Mesendoderm (in vitro differentiated cells): ENCODE data around the gene C8A.

ENCODE experiments used
- DNase-seq: peaks from one replicate; pipeline ENCODE4 v3.0.0; 2013
- H2AK5ac ChIP-seq: 2 replicates; pipeline ENCODE4 v1.6.1; 2013; ENCODE audit warnings: low read length, inconsistent platforms
- H2BK120ac ChIP-seq: 2 replicates; pipeline ENCODE4 v1.6.1; 2013; ENCODE audit warnings: low read depth, mild to moderate bottlenecking, low read length, moderate library complexity, mixed read lengths
- H2BK15ac ChIP-seq: replicated peaks from 2 replicates; pipeline ENCODE4 v1.6.1; 2013; ENCODE audit warnings: low read depth, mild to moderate bottlenecking, moderate library complexity
- H2BK5ac ChIP-seq: 2 replicates; pipeline ENCODE4 v1.6.1; 2013; ENCODE audit warnings: low read length, inconsistent platforms
- H3K18ac ChIP-seq: 2 replicates; pipeline ENCODE4 v1.6.1; 2013; ENCODE audit warnings: mild to moderate bottlenecking, low read length, mixed read lengths
- H3K23ac ChIP-seq: one replicate; pipeline ENCODE4 v1.6.1; 2013; ENCODE audit warnings: low read length
- H3K27ac ChIP-seq: 2 replicates; pipeline ENCODE4 v1.5.1; 2013; ENCODE audit warnings: low read depth, mild to moderate bottlenecking, inconsistent platforms, low read length, moderate library complexity
- H3K27me3 ChIP-seq: 2 replicates; pipeline ENCODE4 v1.6.1; 2013; ENCODE audit warnings: low read length, control low read depth, mild to moderate bottlenecking, inconsistent platforms; ENCODE audit not compliant: insufficient read depth, poor library complexity
- H3K36me3 ChIP-seq: 2 replicates; pipeline ENCODE4 v1.6.1; 2013; ENCODE audit warnings: low read length, inconsistent platforms; ENCODE audit not compliant: control insufficient read depth, insufficient read depth
- H3K4ac ChIP-seq: one replicate; pipeline ENCODE4 v1.6.1; 2013; ENCODE audit warnings: low read depth, mild to moderate bottlenecking, low read length, moderate library complexity
- H3K4me1 ChIP-seq: 2 replicates; pipeline ENCODE4 v1.6.1; 2013; ENCODE audit warnings: low read depth, low read length, inconsistent platforms; ENCODE audit not compliant: control insufficient read depth
- H3K4me2 ChIP-seq: 2 replicates; pipeline ENCODE4 v1.6.1; 2013; ENCODE audit warnings: low read length
- H3K4me3 ChIP-seq: 2 replicates; pipeline ENCODE4 v1.5.1; 2013; ENCODE audit warnings: mild to moderate bottlenecking, low read length
- H3K56ac ChIP-seq: one replicate; pipeline ENCODE4 v1.6.1; 2013; ENCODE audit warnings: low read length
- H3K79me1 ChIP-seq: 2 replicates; pipeline ENCODE4 v1.6.1; 2013; ENCODE audit warnings: low read length, inconsistent platforms
- H3K79me2 ChIP-seq: 2 replicates; pipeline ENCODE4 v1.6.1; 2013; ENCODE audit warnings: mild to moderate bottlenecking, low read length; ENCODE audit not compliant: control insufficient read depth, insufficient read depth
- H3K9ac ChIP-seq: 2 replicates; pipeline ENCODE4 v1.6.1; 2013; ENCODE audit warnings: low read length, inconsistent platforms
- H4K5ac ChIP-seq: one replicate; pipeline ENCODE4 v1.6.1; 2013; ENCODE audit warnings: low read length
- H4K8ac ChIP-seq: one replicate; pipeline ENCODE4 v1.6.1; 2013; ENCODE audit warnings: low read depth, mild to moderate bottlenecking, control low read depth, low read length, moderate library complexity
- WGBS: extraction: QIAGEN DNeasy Blood & Tissue Kit; methylation state at CpG from one replicate; pipeline ENCODE4 v1.1.7; 2013; ENCODE audit warnings: low lambda C conversion rate, missing lambda C conversion rate; ENCODE audit not compliant: insufficient coverage; ENCODE audit errors: extremely low coverage; 5-methylcytosine and 5-hydroxymethylcytosine counted together

Gene C8A

DNA sequence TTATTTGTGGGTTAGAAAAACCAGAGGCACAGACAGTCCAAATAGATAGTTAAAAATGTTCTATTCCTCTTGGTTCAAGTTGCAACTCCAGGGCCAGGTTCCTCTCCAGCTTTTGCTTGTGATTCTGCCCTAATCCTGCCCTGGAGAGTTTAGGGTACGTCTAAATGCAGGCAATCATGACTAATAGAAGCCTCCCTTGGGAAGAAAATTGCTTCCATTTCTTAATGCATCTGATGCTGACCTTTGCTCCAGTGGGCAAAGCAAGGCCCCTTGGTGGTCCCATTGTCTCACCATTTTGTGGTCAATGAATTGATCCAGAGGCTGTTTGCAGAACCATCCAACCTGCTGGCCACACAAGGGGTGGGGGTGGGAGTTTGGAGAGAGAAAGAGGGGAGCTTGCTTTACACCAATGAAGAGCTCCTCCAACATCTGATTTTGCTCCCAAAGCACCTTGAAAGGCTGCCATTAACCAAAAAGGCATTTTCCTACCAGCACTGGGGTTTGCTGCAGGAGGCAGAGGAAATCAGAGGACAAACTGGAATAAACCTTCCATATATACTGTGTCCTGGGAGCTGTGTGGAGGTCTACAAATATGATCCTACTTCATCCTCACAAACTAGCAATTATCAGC lies 79.9 kb downstream of the C8A start:
- Histone ChIP-seq H3K79me2 (no peaks in the 10 kb centered on the region), H3K4me3 (no peak overlapping the region), H3K27ac (no peak overlapping the region), H2BK5ac (no peak overlapping the region), H3K4me2 (no peak overlapping the region), H2AK5ac (no peak overlapping the region), H3K23ac (no peak overlapping the region), H3K79me1 (no peaks in the 10 kb centered on the region), H2BK120ac (no peak overlapping the region), H3K36me3 (no peaks in the 10 kb centered on the region), H3K4me1 (no peaks in the 10 kb centered on the region), H2BK15ac (no peak overlapping the region), H3K56ac (no peak overlapping the region), H3K18ac (no peak overlapping the region), H3K27me3 (no peaks in the 10 kb centered on the region), H4K8ac (no peak overlapping the region), H4K5ac (no peak overlapping the region), H3K9ac (no peak overlapping the region), H3K4ac (no peak overlapping the region)
- no CpG with 5 or more reads among the region's 1 CpG for WGBS
- DNase-seq: no peak

- no peak overlapping the region for H3K4me3 ChIP-seq
Observed at GRCh38 chr1:56938646-56939045, 84.0 kb downstream of the C8A start.

GRCh38 chr1:56939209-56939608 lies 84.6 kb downstream of the C8A start:
- no CpG with 5 or more reads among the region's 2 CpGs for WGBS
- Histone ChIP-seq H2BK120ac (no peak overlapping the region), H3K27me3 (no peaks in the 10 kb centered on the region), H3K4ac (no peak overlapping the region), H4K8ac (no peak overlapping the region), H3K9ac (no peak overlapping the region), H4K5ac (no peak overlapping the region), H3K27ac (no peak overlapping the region), H3K4me1 (no peaks in the 10 kb centered on the region), H3K4me2 (no peak overlapping the region), H3K79me2 (no peaks in the 10 kb centered on the region), H3K18ac (no peak overlapping the region), H3K56ac (no peak overlapping the region), H2AK5ac (no peak overlapping the region), H2BK15ac (no peak overlapping the region), H2BK5ac (no peak overlapping the region), H3K23ac (no peak overlapping the region), H3K4me3 (no peak overlapping the region), H3K36me3 (no peaks in the 10 kb centered on the region), H3K79me1 (no peaks in the 10 kb centered on the region)
- DNase-seq: no peak

More at GRCh38 chr1:56938646-56939045, 84.0 kb downstream of the C8A start:
- no CpG with 5 or more reads among the region's 2 CpGs for WGBS
- no peak overlapping the region for H2BK15ac ChIP-seq
- no peak overlapping the region for H3K9ac ChIP-seq
- no peak overlapping the region for H3K4ac ChIP-seq
- no peaks in the 10 kb centered on the region for H3K36me3 ChIP-seq
- H4K8ac ChIP-seq: no peak overlapping the region
- no peak overlapping the region for H2BK5ac ChIP-seq
- no peaks in the 10 kb centered on the region for H3K27me3 ChIP-seq
- no peaks in the 10 kb centered on the region for H3K4me1 ChIP-seq
- no peak overlapping the region for H3K56ac ChIP-seq
- H3K79me1 ChIP-seq: no peaks in the 10 kb centered on the region
- no peaks in the 10 kb centered on the region for H3K79me2 ChIP-seq
- no peak overlapping the region for H4K5ac ChIP-seq
- no peak overlapping the region for H2BK120ac ChIP-seq
- H3K23ac ChIP-seq: no peak overlapping the region
- no peak overlapping the region for H3K27ac ChIP-seq
- H2AK5ac ChIP-seq: no peak overlapping the region
- DNase-seq: no peak
- H3K4me2 ChIP-seq: no peak overlapping the region
- no peak overlapping the region for H3K18ac ChIP-seq

DNA sequence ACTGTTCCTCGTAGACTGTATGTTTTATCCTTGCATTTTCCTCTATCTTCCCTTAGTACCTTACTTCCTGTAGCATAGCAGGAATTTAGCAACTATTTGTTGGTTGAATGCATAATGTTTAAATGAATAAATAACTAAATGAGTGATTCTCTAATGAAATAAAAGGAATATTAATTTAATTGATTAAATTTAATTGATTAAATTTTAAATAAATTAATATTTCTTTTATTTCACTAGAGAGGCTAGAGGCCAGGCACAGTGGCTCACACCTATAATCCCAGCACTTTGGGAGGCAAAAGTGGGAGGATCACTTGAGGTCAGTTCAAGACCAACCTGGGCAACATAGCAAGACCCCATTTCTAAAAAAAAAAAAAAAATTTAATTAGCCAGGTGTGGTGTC lies 85.4 kb downstream of the C8A start:
- no peaks in the 10 kb centered on the region for H3K27me3 ChIP-seq
- no peak overlapping the region for H3K4me3 ChIP-seq
- no peak overlapping the region for H3K56ac ChIP-seq
- H3K27ac ChIP-seq: no peak overlapping the region
- H3K9ac ChIP-seq: no peak overlapping the region
- no peaks in the 10 kb centered on the region for H3K4me1 ChIP-seq
- H3K79me2 ChIP-seq: no peaks in the 10 kb centered on the region
- H3K79me1 ChIP-seq: no peaks in the 10 kb centered on the region
- no peak overlapping the region for H2BK120ac ChIP-seq
- H3K4me2 ChIP-seq: no peak overlapping the region
- H4K5ac ChIP-seq: no peak overlapping the region
- no peak overlapping the region for H2AK5ac ChIP-seq
- no CpG with 5 or more reads among the region's 1 CpG for WGBS
- H3K18ac ChIP-seq: no peak overlapping the region
- no peak overlapping the region for H2BK15ac ChIP-seq
- no peak for DNase-seq
- H3K36me3 ChIP-seq: no peaks in the 10 kb centered on the region
- no peak overlapping the region for H3K23ac ChIP-seq
- no peak overlapping the region for H4K8ac ChIP-seq
- H2BK5ac ChIP-seq: no peak overlapping the region
- H3K4ac ChIP-seq: no peak overlapping the region

- H3K4me2 ChIP-seq: no peak overlapping the region
- DNase-seq: no peak
- no peaks in the 10 kb centered on the region for H3K36me3 ChIP-seq
- H3K23ac ChIP-seq: no peak overlapping the region
- H3K4me3 ChIP-seq: no peak overlapping the region
- H3K56ac ChIP-seq: no peak overlapping the region
- no peak overlapping the region for H3K9ac ChIP-seq
- H2BK120ac ChIP-seq: no peak overlapping the region
- H3K4ac ChIP-seq: no peak overlapping the region
- no peak overlapping the region for H2AK5ac ChIP-seq
- no peak overlapping the region for H2BK5ac ChIP-seq
- H2BK15ac ChIP-seq: no peak overlapping the region
- no peak overlapping the region for H4K8ac ChIP-seq
- no peaks in the 10 kb centered on the region for H3K4me1 ChIP-seq
- H3K79me1 ChIP-seq: no peaks in the 10 kb centered on the region
- no peaks in the 10 kb centered on the region for H3K79me2 ChIP-seq
- no peak overlapping the region for H4K5ac ChIP-seq
- no peak overlapping the region for H3K18ac ChIP-seq
- no peak overlapping the region for H3K27ac ChIP-seq
- no CpG with 5 or more reads among the region's 1 CpG for WGBS
- no peaks in the 10 kb centered on the region for H3K27me3 ChIP-seq
Observed at GRCh38 chr1:56948403-56949023, 93.9 kb downstream of the C8A start.

DNA sequence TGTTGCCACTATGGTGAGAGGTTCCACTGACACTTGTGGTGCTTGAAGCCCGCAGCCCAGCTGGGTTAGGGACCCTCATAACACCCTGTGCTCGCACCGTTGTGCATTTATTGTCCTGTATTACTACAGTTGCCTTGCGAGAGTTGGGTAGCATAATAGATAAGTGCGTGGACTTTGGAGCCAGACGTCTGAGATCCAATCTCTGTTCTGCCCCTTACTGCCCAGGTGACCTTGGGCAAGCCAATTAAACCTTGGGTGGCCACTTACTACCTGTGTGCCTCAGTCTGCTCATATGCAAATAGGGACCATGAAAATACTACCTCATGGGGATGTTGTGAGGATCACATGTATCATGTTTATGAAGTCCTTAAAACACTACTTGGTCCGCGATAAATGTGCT lies 97.9 kb downstream of the C8A start:
- Histone ChIP-seq H3K4me3 (no peak overlapping the region), H2BK120ac (no peak overlapping the region), H4K8ac (no peak overlapping the region), H2BK15ac (no peak overlapping the region), H3K23ac (no peak overlapping the region), H3K9ac (no peak overlapping the region), H3K27ac (no peak overlapping the region), H3K56ac (no peak overlapping the region), H3K4ac (no peak overlapping the region), H3K4me1 (no peaks in the 10 kb centered on the region), H3K27me3 (no peaks in the 10 kb centered on the region), H3K18ac (no peak overlapping the region), H3K79me2 (no peaks in the 10 kb centered on the region), H3K36me3 (no peaks in the 10 kb centered on the region), H3K4me2 (no peak overlapping the region), H2AK5ac (no peak overlapping the region), H3K79me1 (no peaks in the 10 kb centered on the region), H4K5ac (no peak overlapping the region), H2BK5ac (no peak overlapping the region)
- no CpG with 5 or more reads among the region's 8 CpGs for WGBS
- no peak for DNase-seq
